K562 (cell line): ENCODE data around the gene CYP26A1. TPM values are rescaled to one million over a fixed set of nuclear protein-coding genes. Genes with fewer than 3 reads are reported as not detected.

Experiments
- ARID2 ChIP-seq: fragments of 450-650 bp; IDR thresholded peaks from 2 replicates; pipeline ENCODE4 v1.6.1; 2017; ENCODE audit warnings: antibody characterized with exemption, mild to moderate bottlenecking
- CC2D1A ChIP-seq: fragments of 450-650 bp; IDR thresholded peaks from 2 replicates; pipeline ENCODE4 v1.6.1; 2017; ENCODE audit warnings: mild to moderate bottlenecking
- HMG20A ChIP-seq: fragments of 450-650 bp; formaldehyde crosslinking; conservative IDR thresholded peaks from 2 replicates; pipeline ENCODE4 v1.4.0; 2020; ENCODE audit warnings: mild to moderate bottlenecking, mixed read lengths
- KDM2B ChIP-seq: fragments of 250-450 bp; sonication (Bioruptor Pico); IDR thresholded peaks from 2 replicates; pipeline ENCODE4 v1.8.0; 2021; ENCODE audit warnings: mild to moderate bottlenecking, moderate library complexity
- L3MBTL2 ChIP-seq: fragments of 450-650 bp; IDR thresholded peaks from 2 replicates; pipeline ENCODE4 v1.6.1; 2016; ENCODE audit warnings: mild to moderate bottlenecking, moderate library complexity
- SPI1 ChIP-seq: IDR thresholded peaks from 2 replicates; pipeline ENCODE4 v1.6.1; 2011; ENCODE audit warnings: low read depth, low read length, control low read depth, borderline replicate concordance
- ZEB2 ChIP-seq: fragments of 450-650 bp; IDR thresholded peaks from 2 replicates; pipeline ENCODE4 v1.6.1; 2016
- ZNF316 ChIP-seq: fragments of 450-650 bp; IDR thresholded peaks from 2 replicates; pipeline ENCODE4 v1.6.1; 2016
- polyA plus RNA-seq, 8 experiments: library from polyadenylated mRNA; depleted of rRNA in 4 of 8; stranded (reverse) in 5 of 8; unstranded in 3 of 8; fragments of >200 nt; fragmentation: Nextera tagmentation in 2 of 8; fragmentation: Illumina TruSeq in 1 of 8; extraction: Ambion mirVana in 2 of 8; extraction: Trizol in 1 of 8; gene quantifications; 2 replicates each; pipeline versions ENCODE4 v1.2.1 to v1.2.3, GENCODE V29; 2011 to 2014; ENCODE audit warnings: inconsistent platforms in 1 of 8, missing spikeins in 1 of 8
- total RNA-seq, 7 experiments: library from RNA; depleted of rRNA in 6 of 7; stranded (reverse); fragments of >200 nt in 6 of 7; fragmentation: Illumina TruSeq in 2 of 7; extraction: Trizol in 2 of 7; gene quantifications; 2 replicates each; pipeline versions ENCODE4 v1.2.1 to v1.2.3, GENCODE V29; 2011 to 2021; ENCODE audit warnings: low replicate concordance in 1 of 7
- TF ChIP-seq, protein P1 (sequence below): fragments of 250-450 bp; sonication (Bioruptor Pico); IDR thresholded peaks from 2 replicates; pipeline ENCODE4 v1.9.0; 2021; ENCODE audit warnings: mild to moderate bottlenecking
- TF ChIP-seq, protein P2 (sequence below), 2 experiments: fragments of 450-650 bp; IDR thresholded peaks; 2 replicates each; pipeline ENCODE4 v1.6.1; 2016; ENCODE audit warnings: mild to moderate bottlenecking in 2 of 2, borderline replicate concordance in 1 of 2, low read depth in 1 of 2, moderate library complexity in 1 of 2
- TF ChIP-seq, protein P3 (sequence below), 3 experiments: IDR thresholded peaks in 2 of 3; conservative IDR thresholded peaks in 1 of 3; 2 replicates each; pipeline ENCODE4 v1.5.1; 2011 to 2012; ENCODE audit warnings: low read length in 3 of 3, mild to moderate bottlenecking in 3 of 3, control low read depth in 2 of 3, improper control_type of control experiment in 1 of 3, inconsistent platforms in 1 of 3, low read depth in 1 of 3, mixed read lengths in 1 of 3, moderate library complexity in 1 of 3; ENCODE audit not compliant: insufficient read depth in 2 of 3

The CYP26A1 gene
- total and polyA plus RNA-seq, 9 of the 15 experiments (the other 6 are each of a cell fraction or from before 2014, with no cell fraction given): 0.11 to 5.1 (median 1.6) TPM

DNA sequence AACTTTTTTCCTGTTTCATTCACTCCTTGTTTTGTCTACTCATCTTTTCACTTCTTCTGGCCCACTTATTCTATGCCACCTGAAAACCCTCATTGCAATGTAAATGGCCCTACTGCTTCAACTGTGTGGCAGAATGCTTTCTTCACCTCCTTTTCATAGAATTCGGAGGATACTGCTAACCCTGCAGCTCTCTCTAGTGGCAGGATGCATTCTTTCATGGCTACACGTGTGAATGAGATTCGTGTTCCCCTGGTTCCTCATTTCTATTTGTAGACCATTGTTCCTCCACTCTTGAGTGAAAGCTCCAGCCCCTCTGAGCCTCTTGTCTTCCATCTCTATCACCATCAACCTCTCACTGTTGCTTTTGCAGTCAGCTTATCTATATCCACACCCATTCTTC, 34.0 kb upstream of the CYP26A1 start (continued):
- TF ChIP-seq, protein P1, sequence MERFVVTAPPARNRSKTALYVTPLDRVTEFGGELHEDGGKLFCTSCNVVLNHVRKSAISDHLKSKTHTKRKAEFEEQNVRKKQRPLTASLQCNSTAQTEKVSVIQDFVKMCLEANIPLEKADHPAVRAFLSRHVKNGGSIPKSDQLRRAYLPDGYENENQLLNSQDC: no peak
- TF ChIP-seq HMG20A (no peak), ZNF316 (peak; percentile 29; the same call in 1 of the 2 replicates), ARID2 (0 out of 2 replicates have a peak, but pooled peaks have one; percentile 53), ZEB2 (0 out of 2 replicates have a peak, but pooled peaks have one; percentile 22), L3MBTL2 (0 out of 2 replicates have a peak, but pooled peaks have one; percentile 22), SPI1 (peak; percentile 58), CC2D1A (0 out of 2 replicates have a peak, but pooled peaks have one; percentile 28), KDM2B (no peak)
- TF ChIP-seq, protein P2, sequence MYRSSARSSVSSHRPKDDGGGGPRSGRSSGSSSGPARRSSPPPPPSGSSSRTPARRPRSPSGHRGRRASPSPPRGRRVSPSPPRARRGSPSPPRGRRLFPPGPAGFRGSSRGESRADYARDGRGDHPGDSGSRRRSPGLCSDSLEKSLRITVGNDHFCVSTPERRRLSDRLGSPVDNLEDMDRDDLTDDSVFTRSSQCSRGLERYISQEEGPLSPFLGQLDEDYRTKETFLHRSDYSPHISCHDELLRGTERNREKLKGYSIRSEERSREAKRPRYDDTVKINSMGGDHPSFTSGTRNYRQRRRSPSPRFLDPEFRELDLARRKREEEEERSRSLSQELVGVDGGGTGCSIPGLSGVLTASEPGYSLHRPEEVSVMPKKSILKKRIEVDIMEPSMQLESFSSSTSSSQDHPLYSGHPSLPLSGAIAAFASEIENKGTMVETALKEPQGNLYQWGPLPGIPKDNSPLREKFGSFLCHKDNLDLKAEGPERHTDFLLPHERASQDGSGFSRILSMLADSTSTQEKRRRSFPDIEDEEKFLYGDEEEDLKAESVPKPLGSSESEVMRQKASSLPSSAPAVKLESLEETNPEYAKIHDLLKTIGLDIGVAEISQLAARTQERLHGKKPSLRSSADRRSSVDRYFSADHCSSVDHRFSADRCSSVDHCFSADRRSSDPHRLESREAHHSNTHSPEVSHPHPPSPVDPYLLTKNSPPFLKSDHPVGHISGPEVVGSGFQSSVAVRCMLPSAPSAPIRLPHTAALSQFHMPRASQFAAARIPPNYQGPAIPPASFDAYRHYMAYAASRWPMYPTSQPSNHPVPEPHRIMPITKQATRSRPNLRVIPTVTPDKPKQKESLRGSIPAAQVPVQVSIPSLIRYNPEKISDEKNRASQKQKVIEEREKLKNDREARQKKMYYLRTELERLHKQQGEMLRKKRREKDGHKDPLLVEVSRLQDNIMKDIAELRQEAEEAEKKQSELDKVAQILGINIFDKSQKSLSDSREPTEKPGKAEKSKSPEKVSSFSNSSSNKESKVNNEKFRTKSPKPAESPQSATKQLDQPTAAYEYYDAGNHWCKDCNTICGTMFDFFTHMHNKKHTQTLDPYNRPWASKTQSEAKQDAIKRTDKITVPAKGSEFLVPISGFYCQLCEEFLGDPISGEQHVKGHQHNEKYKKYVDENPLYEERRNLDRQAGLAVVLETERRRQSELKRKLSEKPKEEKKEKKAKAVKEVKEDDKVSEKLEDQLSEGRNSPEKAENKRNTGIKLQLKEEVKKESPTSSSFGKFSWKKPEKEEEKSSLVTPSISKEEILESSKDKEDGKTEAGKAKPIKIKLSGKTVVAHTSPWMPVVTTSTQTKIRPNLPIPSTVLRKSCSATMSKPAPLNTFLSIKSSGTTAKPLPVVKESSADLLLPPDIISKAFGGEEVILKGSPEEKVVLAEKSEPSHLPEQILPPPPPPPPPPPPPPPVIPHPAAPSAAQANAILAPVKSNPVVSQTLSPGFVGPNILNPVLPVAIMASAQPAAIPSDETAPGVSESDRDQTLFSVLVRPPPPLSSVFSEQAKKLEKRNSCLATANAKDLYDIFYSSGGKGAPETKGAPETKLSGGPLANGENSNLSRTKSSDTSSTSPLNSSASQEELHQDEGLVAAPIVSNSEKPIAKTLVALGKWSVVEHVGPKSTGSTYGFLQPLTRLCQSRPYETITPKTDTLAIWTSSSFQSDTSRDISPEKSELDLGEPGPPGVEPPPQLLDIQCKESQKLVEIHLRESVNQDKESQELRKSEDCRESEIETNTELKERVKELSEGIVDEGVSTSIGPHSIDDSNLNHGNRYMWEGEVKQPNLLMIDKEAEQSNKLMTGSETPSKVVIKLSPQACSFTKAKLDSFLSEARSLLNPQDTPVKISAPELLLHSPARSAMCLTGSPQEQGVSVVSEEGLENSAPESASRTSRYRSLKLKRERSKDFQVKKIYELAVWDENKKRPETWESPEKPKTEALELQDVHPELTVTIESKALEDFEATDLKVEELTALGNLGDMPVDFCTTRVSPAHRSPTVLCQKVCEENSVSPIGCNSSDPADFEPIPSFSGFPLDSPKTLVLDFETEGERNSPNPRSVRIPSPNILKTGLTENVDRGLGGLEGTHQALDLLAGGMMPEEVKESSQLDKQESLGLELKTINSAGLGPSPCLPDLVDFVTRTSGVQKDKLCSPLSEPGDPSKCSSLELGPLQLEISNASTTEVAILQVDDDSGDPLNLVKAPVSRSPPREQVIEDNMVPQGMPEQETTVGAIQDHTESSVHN (IDR thresholded peaks at IDR 0.05; ENCODE audit: borderline replicate concordance in 1 of 2, low read depth in 1 of 2): no peak
- TF ChIP-seq, protein P3, sequence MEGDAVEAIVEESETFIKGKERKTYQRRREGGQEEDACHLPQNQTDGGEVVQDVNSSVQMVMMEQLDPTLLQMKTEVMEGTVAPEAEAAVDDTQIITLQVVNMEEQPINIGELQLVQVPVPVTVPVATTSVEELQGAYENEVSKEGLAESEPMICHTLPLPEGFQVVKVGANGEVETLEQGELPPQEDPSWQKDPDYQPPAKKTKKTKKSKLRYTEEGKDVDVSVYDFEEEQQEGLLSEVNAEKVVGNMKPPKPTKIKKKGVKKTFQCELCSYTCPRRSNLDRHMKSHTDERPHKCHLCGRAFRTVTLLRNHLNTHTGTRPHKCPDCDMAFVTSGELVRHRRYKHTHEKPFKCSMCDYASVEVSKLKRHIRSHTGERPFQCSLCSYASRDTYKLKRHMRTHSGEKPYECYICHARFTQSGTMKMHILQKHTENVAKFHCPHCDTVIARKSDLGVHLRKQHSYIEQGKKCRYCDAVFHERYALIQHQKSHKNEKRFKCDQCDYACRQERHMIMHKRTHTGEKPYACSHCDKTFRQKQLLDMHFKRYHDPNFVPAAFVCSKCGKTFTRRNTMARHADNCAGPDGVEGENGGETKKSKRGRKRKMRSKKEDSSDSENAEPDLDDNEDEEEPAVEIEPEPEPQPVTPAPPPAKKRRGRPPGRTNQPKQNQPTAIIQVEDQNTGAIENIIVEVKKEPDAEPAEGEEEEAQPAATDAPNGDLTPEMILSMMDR (IDR thresholded peaks at IDR 0.05 in 2 of 3, conservative IDR thresholded peaks at IDR 0.05 in 1 of 3; ENCODE audit: insufficient read depth in 2 of 3, low read depth in 1 of 3, low read length in 3 of 3): peak; percentile 53 to 67 (median 67)
